GM23338 (cell line): ENCODE measurements around the gene MUC5B.

Source experiments
- CREB1 ChIP-seq: fragments of 250-450 bp; sonication (Bioruptor Pico); IDR thresholded peaks from 2 replicates; pipeline ENCODE4 v1.5.0; 2020; ENCODE audit warnings: low read depth, mild to moderate bottlenecking, moderate library complexity
- CTCF ChIP-seq, 2 experiments: fragments of 200-600 bp in 1 of 2; sonication (generic) in 1 of 2; conservative IDR thresholded peaks; 2 replicates each; pipeline versions ENCODE4 v1.5.1 to v1.6.1; 2016 to 2017; ENCODE audit warnings: antibody characterized with exemption in 2 of 2, low read depth in 2 of 2, mild to moderate bottlenecking in 2 of 2, moderate library complexity in 1 of 2
- EZH2 ChIP-seq: fragments of 200-600 bp; sonication (generic); IDR thresholded peaks from one replicate; pipeline ENCODE4 v1.8.0; 2017; ENCODE audit warnings: antibody characterized with exemption, mild to moderate bottlenecking, low read depth; ENCODE audit not compliant: unreplicated experiment
- EZH2phosphoT487 ChIP-seq: fragments of 200-600 bp; sonication (generic); IDR thresholded peaks from one replicate; pipeline ENCODE4 v1.8.1; 2018; ENCODE audit warnings: antibody characterized with exemption; ENCODE audit not compliant: unreplicated experiment
- JUNB ChIP-seq: IDR thresholded peaks from one replicate; pipeline ENCODE4 v1.6.1; 2016; ENCODE audit warnings: antibody characterized with exemption; ENCODE audit not compliant: unreplicated experiment
- NANOG ChIP-seq: IDR thresholded peaks from 2 replicates; pipeline ENCODE4 v1.6.1; 2016; ENCODE audit warnings: antibody characterized with exemption, borderline replicate concordance
- POLR2AphosphoS5 ChIP-seq: IDR thresholded peaks from 2 replicates; pipeline ENCODE4 v1.6.1; 2016; ENCODE audit warnings: antibody characterized with exemption, low read depth
- REST ChIP-seq: IDR thresholded peaks from one replicate; pipeline ENCODE4 v1.6.1; 2018; ENCODE audit warnings: antibody characterized with exemption; ENCODE audit not compliant: unreplicated experiment
- STAT1 ChIP-seq: IDR thresholded peaks from one replicate; pipeline ENCODE4 v1.6.1; 2016; ENCODE audit warnings: antibody characterized with exemption; ENCODE audit not compliant: unreplicated experiment
- ZNF114 ChIP-seq: fragments of 250-450 bp; sonication (Bioruptor Pico); IDR thresholded peaks from 2 replicates; pipeline ENCODE4 v1.5.0; 2020; ENCODE audit warnings: mild to moderate bottlenecking, moderate library complexity
- ZNF331 ChIP-seq: fragments of 250-450 bp; sonication (Bioruptor Pico); IDR thresholded peaks from 2 replicates; pipeline ENCODE4 v1.5.0; 2020; ENCODE audit warnings: low read depth, mild to moderate bottlenecking, moderate library complexity
- TF ChIP-seq, protein P1 (sequence below): fragments of 250-450 bp; sonication (Bioruptor Pico); IDR thresholded peaks from 2 replicates; pipeline ENCODE4 v1.5.0; 2020; ENCODE audit warnings: mild to moderate bottlenecking, moderate library complexity

DNA sequence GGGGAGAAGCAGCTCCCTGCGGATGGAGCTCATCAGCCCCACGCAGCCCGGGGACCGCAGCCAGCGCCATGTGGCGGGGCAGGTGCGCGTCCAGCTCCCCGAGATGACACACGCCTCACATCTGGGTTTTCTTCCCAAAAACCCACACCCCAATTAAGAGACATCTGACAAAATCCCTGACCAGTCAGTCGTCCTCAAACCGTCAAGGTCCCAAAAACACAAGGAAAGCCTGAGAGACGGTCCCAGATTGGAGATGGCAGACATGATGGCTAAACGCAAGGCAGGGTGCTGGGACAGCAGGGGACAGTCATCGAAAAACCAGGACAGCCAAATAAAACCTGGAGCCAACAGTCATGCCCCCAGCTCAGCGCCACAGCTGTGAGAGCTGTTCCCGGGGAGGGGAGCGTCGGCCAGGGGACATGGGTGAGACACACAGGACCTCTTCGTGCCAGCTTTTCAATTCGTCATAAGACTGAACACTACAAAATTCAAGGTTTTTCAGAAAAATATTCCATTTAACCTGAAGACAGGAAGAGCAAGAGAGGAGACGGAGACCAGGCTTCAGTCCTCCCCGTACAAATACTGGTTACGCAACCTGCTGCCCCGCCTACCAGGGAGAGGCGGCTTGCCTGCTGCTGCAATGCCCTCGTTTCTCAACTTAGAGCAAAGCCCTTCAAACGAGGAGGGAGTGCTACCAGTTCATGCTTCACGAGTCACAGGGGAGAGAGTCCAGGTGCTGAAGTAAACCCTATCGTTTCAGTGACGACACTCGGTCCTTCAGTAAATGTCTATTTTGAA, 76.0 kb downstream of the MUC5B start:
- no peak for TF ChIP-seq CTCF (conservative IDR thresholded peaks at IDR 0.05; ENCODE audit: low read depth in 2 of 2)
- TF ChIP-seq EZH2: no peak
- no peak for TF ChIP-seq POLR2AphosphoS5
- TF ChIP-seq CREB1 (CRISPR knock-in tag): no peak
- no peak for TF ChIP-seq JUNB
- TF ChIP-seq EZH2phosphoT487: no peak
- no peak for TF ChIP-seq ZNF114 (CRISPR knock-in tag)
- no peak for TF ChIP-seq REST
- no peak for TF ChIP-seq ZNF331 (CRISPR knock-in tag)
- TF ChIP-seq STAT1: no peak
- no peak for TF ChIP-seq NANOG
- TF ChIP-seq, protein P1, sequence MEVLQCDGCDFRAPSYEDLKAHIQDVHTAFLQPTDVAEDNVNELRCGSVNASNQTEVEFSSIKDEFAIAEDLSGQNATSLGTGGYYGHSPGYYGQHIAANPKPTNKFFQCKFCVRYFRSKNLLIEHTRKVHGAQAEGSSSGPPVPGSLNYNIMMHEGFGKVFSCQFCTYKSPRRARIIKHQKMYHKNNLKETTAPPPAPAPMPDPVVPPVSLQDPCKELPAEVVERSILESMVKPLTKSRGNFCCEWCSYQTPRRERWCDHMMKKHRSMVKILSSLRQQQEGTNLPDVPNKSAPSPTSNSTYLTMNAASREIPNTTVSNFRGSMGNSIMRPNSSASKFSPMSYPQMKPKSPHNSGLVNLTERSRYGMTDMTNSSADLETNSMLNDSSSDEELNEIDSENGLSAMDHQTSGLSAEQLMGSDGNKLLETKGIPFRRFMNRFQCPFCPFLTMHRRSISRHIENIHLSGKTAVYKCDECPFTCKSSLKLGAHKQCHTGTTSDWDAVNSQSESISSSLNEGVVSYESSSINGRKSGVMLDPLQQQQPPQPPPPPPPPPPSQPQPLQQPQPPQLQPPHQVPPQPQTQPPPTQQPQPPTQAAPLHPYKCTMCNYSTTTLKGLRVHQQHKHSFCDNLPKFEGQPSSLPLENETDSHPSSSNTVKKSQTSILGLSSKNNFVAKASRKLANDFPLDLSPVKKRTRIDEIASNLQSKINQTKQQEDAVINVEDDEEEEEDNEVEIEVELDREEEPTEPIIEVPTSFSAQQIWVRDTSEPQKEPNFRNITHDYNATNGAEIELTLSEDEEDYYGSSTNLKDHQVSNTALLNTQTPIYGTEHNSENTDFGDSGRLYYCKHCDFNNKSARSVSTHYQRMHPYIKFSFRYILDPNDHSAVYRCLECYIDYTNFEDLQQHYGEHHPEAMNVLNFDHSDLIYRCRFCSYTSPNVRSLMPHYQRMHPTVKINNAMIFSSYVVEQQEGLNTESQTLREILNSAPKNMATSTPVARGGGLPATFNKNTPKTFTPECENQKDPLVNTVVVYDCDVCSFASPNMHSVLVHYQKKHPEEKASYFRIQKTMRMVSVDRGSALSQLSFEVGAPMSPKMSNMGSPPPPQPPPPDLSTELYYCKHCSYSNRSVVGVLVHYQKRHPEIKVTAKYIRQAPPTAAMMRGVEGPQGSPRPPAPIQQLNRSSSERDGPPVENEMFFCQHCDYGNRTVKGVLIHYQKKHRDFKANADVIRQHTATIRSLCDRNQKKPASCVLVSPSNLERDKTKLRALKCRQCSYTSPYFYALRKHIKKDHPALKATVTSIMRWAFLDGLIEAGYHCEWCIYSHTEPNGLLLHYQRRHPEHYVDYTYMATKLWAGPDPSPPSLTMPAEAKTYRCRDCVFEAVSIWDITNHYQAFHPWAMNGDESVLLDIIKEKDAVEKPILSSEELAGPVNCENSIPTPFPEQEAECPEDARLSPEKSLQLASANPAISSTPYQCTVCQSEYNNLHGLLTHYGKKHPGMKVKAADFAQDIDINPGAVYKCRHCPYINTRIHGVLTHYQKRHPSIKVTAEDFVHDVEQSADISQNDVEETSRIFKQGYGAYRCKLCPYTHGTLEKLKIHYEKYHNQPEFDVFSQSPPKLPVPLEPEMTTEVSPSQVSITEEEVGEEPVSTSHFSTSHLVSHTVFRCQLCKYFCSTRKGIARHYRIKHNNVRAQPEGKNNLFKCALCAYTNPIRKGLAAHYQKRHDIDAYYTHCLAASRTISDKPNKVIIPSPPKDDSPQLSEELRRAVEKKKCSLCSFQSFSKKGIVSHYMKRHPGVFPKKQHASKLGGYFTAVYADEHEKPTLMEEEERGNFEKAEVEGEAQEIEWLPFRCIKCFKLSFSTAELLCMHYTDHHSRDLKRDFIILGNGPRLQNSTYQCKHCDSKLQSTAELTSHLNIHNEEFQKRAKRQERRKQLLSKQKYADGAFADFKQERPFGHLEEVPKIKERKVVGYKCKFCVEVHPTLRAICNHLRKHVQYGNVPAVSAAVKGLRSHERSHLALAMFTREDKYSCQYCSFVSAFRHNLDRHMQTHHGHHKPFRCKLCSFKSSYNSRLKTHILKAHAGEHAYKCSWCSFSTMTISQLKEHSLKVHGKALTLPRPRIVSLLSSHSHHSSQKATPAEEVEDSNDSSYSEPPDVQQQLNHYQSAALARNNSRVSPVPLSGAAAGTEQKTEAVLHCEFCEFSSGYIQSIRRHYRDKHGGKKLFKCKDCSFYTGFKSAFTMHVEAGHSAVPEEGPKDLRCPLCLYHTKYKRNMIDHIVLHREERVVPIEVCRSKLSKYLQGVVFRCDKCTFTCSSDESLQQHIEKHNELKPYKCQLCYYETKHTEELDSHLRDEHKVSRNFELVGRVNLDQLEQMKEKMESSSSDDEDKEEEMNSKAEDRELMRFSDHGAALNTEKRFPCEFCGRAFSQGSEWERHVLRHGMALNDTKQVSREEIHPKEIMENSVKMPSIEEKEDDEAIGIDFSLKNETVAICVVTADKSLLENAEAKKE: no peak
